Vagina (tissue), 2 donors: Measurements from ENCODE around the gene RBM20.

ENCODE experiments used
- POLR2A ChIP-seq, 2 donors: fragments of 450-650 bp; IDR thresholded peaks; one replicate each; pipeline ENCODE4 v1.6.1; 2017; ENCODE audit warnings: antibody characterized with exemption in 2 of 2, mild to moderate bottlenecking in 2 of 2, moderate library complexity in 2 of 2
- POLR2AphosphoS5 ChIP-seq, 2 donors: sonication (generic); formaldehyde crosslinking; IDR thresholded peaks; one replicate each; pipeline ENCODE4 v1.9.0; 2017; ENCODE audit warnings: antibody characterized with exemption in 2 of 2, mild to moderate bottlenecking in 2 of 2, low read depth in 1 of 2; ENCODE audit not compliant: insufficient read depth in 1 of 2
- TF ChIP-seq, protein P1 (sequence below), 3 experiments: fragments of 450-650 bp in 2 of 3; fragments of 200-600 bp in 1 of 3; sonication (generic) in 1 of 3; IDR thresholded peaks; one replicate each; pipeline ENCODE4 v1.5.1; 2017 to 2019; ENCODE audit warnings: antibody characterized with exemption in 3 of 3, mild to moderate bottlenecking in 2 of 3, moderate library complexity in 2 of 3

DNA sequence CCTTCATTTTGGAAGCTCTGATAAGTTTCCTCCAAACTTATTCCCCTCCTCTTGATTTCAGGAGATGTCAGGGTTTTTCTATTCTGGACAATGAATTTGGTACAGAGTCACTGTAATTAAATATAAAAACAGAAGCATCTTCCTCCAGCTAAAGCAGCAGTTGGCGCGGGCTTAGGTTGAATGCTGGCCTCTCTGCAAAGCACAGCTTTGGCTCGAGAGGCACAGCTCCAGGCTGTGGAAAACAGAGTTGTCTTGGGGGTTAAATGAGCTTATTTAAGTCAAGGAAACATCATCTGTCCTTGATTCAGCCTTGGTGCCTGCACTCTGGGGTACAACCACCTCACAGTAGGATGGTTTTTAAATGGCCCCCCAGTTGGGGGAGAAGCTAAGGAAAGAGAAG, 192.6 kb downstream of the RBM20 start:
- TF ChIP-seq, protein P1, sequence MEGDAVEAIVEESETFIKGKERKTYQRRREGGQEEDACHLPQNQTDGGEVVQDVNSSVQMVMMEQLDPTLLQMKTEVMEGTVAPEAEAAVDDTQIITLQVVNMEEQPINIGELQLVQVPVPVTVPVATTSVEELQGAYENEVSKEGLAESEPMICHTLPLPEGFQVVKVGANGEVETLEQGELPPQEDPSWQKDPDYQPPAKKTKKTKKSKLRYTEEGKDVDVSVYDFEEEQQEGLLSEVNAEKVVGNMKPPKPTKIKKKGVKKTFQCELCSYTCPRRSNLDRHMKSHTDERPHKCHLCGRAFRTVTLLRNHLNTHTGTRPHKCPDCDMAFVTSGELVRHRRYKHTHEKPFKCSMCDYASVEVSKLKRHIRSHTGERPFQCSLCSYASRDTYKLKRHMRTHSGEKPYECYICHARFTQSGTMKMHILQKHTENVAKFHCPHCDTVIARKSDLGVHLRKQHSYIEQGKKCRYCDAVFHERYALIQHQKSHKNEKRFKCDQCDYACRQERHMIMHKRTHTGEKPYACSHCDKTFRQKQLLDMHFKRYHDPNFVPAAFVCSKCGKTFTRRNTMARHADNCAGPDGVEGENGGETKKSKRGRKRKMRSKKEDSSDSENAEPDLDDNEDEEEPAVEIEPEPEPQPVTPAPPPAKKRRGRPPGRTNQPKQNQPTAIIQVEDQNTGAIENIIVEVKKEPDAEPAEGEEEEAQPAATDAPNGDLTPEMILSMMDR (IDR thresholded peaks at IDR 0.05), result no peak
- TF ChIP-seq POLR2A (IDR thresholded peaks at IDR 0.05) (no peak), POLR2AphosphoS5 (IDR thresholded peaks at IDR 0.05; ENCODE audit: insufficient read depth in 1 of 2, low read depth in 1 of 2) (no peak)
